Measurements from ENCODE around the gene ITIH1.
"Not testable (repeated sequence)": the region's sequence is repeated elsewhere in the genome, so short reads cannot be mapped to it uniquely, and the experiment has no call there.

ITIH1 gene

GRCh38 chr3:52774066-52774713, 3.2 kb upstream of the ITIH1 start:
- DNase-seq (ENCODE audit: low read depth in 2 of 3, low spot score in 1 of 3) = no peak

- DNase-seq (ENCODE audit: low read depth in 2 of 3, low spot score in 1 of 3) = no peak
Observed at GRCh38 chr3:52774901-52775864, 2.2 kb upstream of the ITIH1 start.

GRCh38 chr3:52775877-52776276, 1.5 kb upstream of the ITIH1 start:
- DNase-seq (ENCODE audit: low read depth in 2 of 3, low spot score in 1 of 3) = no peak

GRCh38 chr3:52776486-52776885, 913 bp upstream of the ITIH1 start:
- not testable (repeated sequence) for DNase-seq (ENCODE audit: low read depth in 2 of 3, low spot score in 1 of 3)

GRCh38 chr3:52777959-52778805, 783 bp downstream of the ITIH1 start:
- DNase-seq (ENCODE audit: low read depth in 2 of 3, low spot score in 1 of 3) = no peak

- no peak for DNase-seq (ENCODE audit: low read depth in 2 of 3, low spot score in 1 of 3)
Observed at GRCh38 chr3:52779011-52779836, 1.8 kb downstream of the ITIH1 start.

GRCh38 chr3:52779837-52780585, 2.6 kb downstream of the ITIH1 start:
- no peak for DNase-seq (ENCODE audit: low read depth in 2 of 3, low spot score in 1 of 3)

- no peak for DNase-seq (ENCODE audit: low read depth in 2 of 3, low spot score in 1 of 3)
Observed at GRCh38 chr3:52781741-52782140, 4.3 kb downstream of the ITIH1 start.

GRCh38 chr3:52782412-52783210, 5.2 kb downstream of the ITIH1 start:
- no peak for DNase-seq (ENCODE audit: low read depth in 2 of 3, low spot score in 1 of 3)

GRCh38 chr3:52783211-52783555, 5.8 kb downstream of the ITIH1 start:
- DNase-seq (ENCODE audit: low read depth in 2 of 3, low spot score in 1 of 3) = no peak

- DNase-seq (ENCODE audit: low read depth in 2 of 3, low spot score in 1 of 3) = no peak
Observed at GRCh38 chr3:52784021-52784621, 6.7 kb downstream of the ITIH1 start.

- DNase-seq (ENCODE audit: low read depth in 2 of 3, low spot score in 1 of 3) = no peak
Observed at GRCh38 chr3:52784931-52785590, 7.7 kb downstream of the ITIH1 start.

- DNase-seq (ENCODE audit: low read depth in 2 of 3, low spot score in 1 of 3) = no peak
Observed at GRCh38 chr3:52786330-52787215, 9.2 kb downstream of the ITIH1 start.

- no peak for DNase-seq (ENCODE audit: low read depth in 2 of 3, low spot score in 1 of 3)
Observed at GRCh38 chr3:52787246-52787645, 9.8 kb downstream of the ITIH1 start.

- DNase-seq (ENCODE audit: low read depth in 2 of 3, low spot score in 1 of 3) = no peak
Observed at GRCh38 chr3:52787672-52788625, 10.6 kb downstream of the ITIH1 start.
